ENCODE results near the gene TRAPPC2L.
A peak's percentile ranks its signal among the peaks of the same experiment; 100 is the strongest.

Gene TRAPPC2L

GRCh38 chr16:88856828-88857727 lies at the start of gene TRAPPC2L, which contains the start of gene GALNS:
Gene TRAPPC2L, plus strand, starts transcription at chr16:88857127. Its CDS starts 24 bp downstream, at chr16:88857151.
Gene GALNS, minus strand, starts transcription at chr16:88856947. Its CDS starts 70 bp downstream, at chr16:88856877.
- TF ChIP-seq CTCF (conservative IDR thresholded peaks at IDR 0.05; ENCODE audit: low read length): no peak
- DNase-seq (ENCODE audit: low read depth): peak; percentile 90
- H3K4me3 ChIP-seq (ENCODE audit: low read length): peak within 1 kb of the TSS; percentile 99

- no peak for DNase-seq (ENCODE audit: low read depth)
- H3K4me3 ChIP-seq (ENCODE audit: low read length): no peak overlapping the region
- no peak for TF ChIP-seq CTCF (conservative IDR thresholded peaks at IDR 0.05; ENCODE audit: low read length)
Measured at GRCh38 chr16:88807142-88807625, 49.7 kb upstream of the TRAPPC2L start.

GRCh38 chr16:88807626-88808453 lies 49.1 kb upstream of the TRAPPC2L start:
- no peak for DNase-seq (ENCODE audit: low read depth)
- no peak for TF ChIP-seq CTCF (conservative IDR thresholded peaks at IDR 0.05; ENCODE audit: low read length)
- H3K4me3 ChIP-seq (ENCODE audit: low read length): no peak overlapping the region

GRCh38 chr16:88809068-88809675 lies 47.8 kb upstream of the TRAPPC2L start:
- no peak for TF ChIP-seq CTCF (conservative IDR thresholded peaks at IDR 0.05; ENCODE audit: low read length)
- no peak for DNase-seq (ENCODE audit: low read depth)
- no peak overlapping the region for H3K4me3 ChIP-seq (ENCODE audit: low read length)

GRCh38 chr16:88809676-88810165 lies 47.2 kb upstream of the TRAPPC2L start:
- DNase-seq (ENCODE audit: low read depth): no peak
- no peak for TF ChIP-seq CTCF (conservative IDR thresholded peaks at IDR 0.05; ENCODE audit: low read length)
- H3K4me3 ChIP-seq (ENCODE audit: low read length): no peak overlapping the region

GRCh38 chr16:88810166-88810911 lies 46.6 kb upstream of the TRAPPC2L start:
- no peak for DNase-seq (ENCODE audit: low read depth)
- peak overlapping the region; percentile 74 for H3K4me3 ChIP-seq (ENCODE audit: low read length)
- no peak for TF ChIP-seq CTCF (conservative IDR thresholded peaks at IDR 0.05; ENCODE audit: low read length)

All from AG10803 (cell line).